HepG2 (cell line): ENCODE measurements around the gene GLS2. TPM values are rescaled to one million over a fixed set of nuclear protein-coding genes. Genes with fewer than 3 reads are reported as not detected.
A peak's percentile ranks its signal among the peaks of the same experiment; 100 is the strongest.

ENCODE experiments used
- CBX1 ChIP-seq: IDR thresholded peaks from one replicate; pipeline ENCODE4 v1.6.1; 2016; ENCODE audit warnings: antibody characterized with exemption, low read depth
- EEA1 ChIP-seq: sonication (generic); formaldehyde crosslinking; IDR thresholded peaks from 2 replicates; pipeline ENCODE4 v1.5.1; 2020; ENCODE audit warnings: mild to moderate bottlenecking, missing genetic modification reagents, borderline replicate concordance
- GPN1 ChIP-seq: sonication (generic); formaldehyde crosslinking; IDR thresholded peaks from 2 replicates; pipeline ENCODE4 v1.5.1; 2020; ENCODE audit warnings: missing genetic modification reagents, borderline replicate concordance
- HNF4G ChIP-seq, 2 experiments: sonication (generic) in 1 of 2; formaldehyde crosslinking in 1 of 2; IDR thresholded peaks; 2 replicates each; pipeline versions ENCODE4 v1.4.0 to v1.6.1; 2011 to 2020; ENCODE audit warnings: borderline replicate concordance in 2 of 2, low read depth in 2 of 2, mild to moderate bottlenecking in 2 of 2, low read length in 1 of 2, missing genetic modification reagents in 1 of 2, moderate library complexity in 1 of 2
- HNRNPUL1 ChIP-seq: fragments of 200-400 bp; formaldehyde crosslinking; IDR thresholded peaks from 2 replicates; pipeline ENCODE4 v1.6.1; 2017; ENCODE audit warnings: low read depth, mild to moderate bottlenecking, low read length, moderate library complexity
- KDM5A ChIP-seq: fragments of 200-600 bp; sonication (generic); IDR thresholded peaks from 2 replicates; pipeline ENCODE4 v1.7.0; 2018; ENCODE audit warnings: antibody characterized with exemption, mild to moderate bottlenecking, low read length, borderline replicate concordance
- NCOA2 ChIP-seq: sonication (generic); formaldehyde crosslinking; IDR thresholded peaks from 2 replicates; pipeline ENCODE4 v1.8.0; 2022; ENCODE audit warnings: inconsistent platforms
- NFATC3 ChIP-seq: sonication (generic); formaldehyde crosslinking; IDR thresholded peaks from 2 replicates; pipeline ENCODE4 v1.5.1; 2020; ENCODE audit warnings: mild to moderate bottlenecking, missing genetic modification reagents
- RORA ChIP-seq: sonication (generic); formaldehyde crosslinking; IDR thresholded peaks from 2 replicates; pipeline ENCODE4 v1.5.0; 2020; ENCODE audit warnings: mild to moderate bottlenecking, missing genetic modification reagents, moderate library complexity
- TBL1XR1 ChIP-seq: fragments of 150-350 bp; IDR thresholded peaks from 2 replicates; pipeline ENCODE4 v1.6.1; 2014; ENCODE audit warnings: borderline replicate concordance, low read length; ENCODE audit not compliant: partially characterized antibody
- ZNF20 ChIP-seq: sonication (generic); formaldehyde crosslinking; IDR thresholded peaks from 2 replicates; pipeline ENCODE4 v1.4.0; 2020; ENCODE audit warnings: mild to moderate bottlenecking, moderate library complexity, missing genetic modification reagents
- ZNF331 ChIP-seq: sonication (generic); formaldehyde crosslinking; IDR thresholded peaks from 2 replicates; pipeline ENCODE4 v1.4.0; 2020; ENCODE audit warnings: missing genetic modification reagents
- polyA plus RNA-seq, 8 experiments: library from polyadenylated mRNA; depleted of rRNA in 3 of 8; stranded (reverse) in 7 of 8; unstranded in 1 of 8; fragments of >200 nt; fragmentation: Illumina TruSeq in 4 of 8; extraction: Trizol in 4 of 8; gene quantifications; 2 replicates each; pipeline versions ENCODE4 v1.2.1 to v1.2.3, GENCODE V29; 2011 to 2016; ENCODE audit warnings: low read depth in 4 of 8, missing spikeins in 1 of 8, mixed read lengths in 1 of 8; ENCODE audit not compliant: insufficient read depth in 1 of 8
- total RNA-seq, 5 experiments: library from RNA; depleted of rRNA; stranded (reverse); fragments of >200 nt; fragmentation: Illumina TruSeq; extraction: Trizol; gene quantifications; 2 replicates each; pipeline ENCODE4 v1.2.3, GENCODE V29; 2016; ENCODE audit warnings: low read depth in 1 of 5
- TF ChIP-seq, protein P1 (sequence below): sonication (generic); formaldehyde crosslinking; IDR thresholded peaks from one replicate; pipeline ENCODE4 v1.5.1; 2020; ENCODE audit warnings: mild to moderate bottlenecking, missing genetic modification reagents; ENCODE audit errors: not compliant biosample characterization
- TF ChIP-seq, protein P2 (sequence below): sonication (generic); formaldehyde crosslinking; IDR thresholded peaks from 2 replicates; pipeline ENCODE4 v1.5.0; 2020; ENCODE audit warnings: mild to moderate bottlenecking, missing genetic modification reagents
- TF ChIP-seq, protein P3 (sequence below): sonication (generic); formaldehyde crosslinking; IDR thresholded peaks from 2 replicates; pipeline ENCODE4 v1.4.0; 2020; ENCODE audit warnings: missing genetic modification reagents

The GLS2 gene
- total and polyA plus RNA-seq, 2 of the 13 experiments (the other 11 are each of a cell fraction or from before 2014, with no cell fraction given) = 8.6 to 12.2 TPM

DNA sequence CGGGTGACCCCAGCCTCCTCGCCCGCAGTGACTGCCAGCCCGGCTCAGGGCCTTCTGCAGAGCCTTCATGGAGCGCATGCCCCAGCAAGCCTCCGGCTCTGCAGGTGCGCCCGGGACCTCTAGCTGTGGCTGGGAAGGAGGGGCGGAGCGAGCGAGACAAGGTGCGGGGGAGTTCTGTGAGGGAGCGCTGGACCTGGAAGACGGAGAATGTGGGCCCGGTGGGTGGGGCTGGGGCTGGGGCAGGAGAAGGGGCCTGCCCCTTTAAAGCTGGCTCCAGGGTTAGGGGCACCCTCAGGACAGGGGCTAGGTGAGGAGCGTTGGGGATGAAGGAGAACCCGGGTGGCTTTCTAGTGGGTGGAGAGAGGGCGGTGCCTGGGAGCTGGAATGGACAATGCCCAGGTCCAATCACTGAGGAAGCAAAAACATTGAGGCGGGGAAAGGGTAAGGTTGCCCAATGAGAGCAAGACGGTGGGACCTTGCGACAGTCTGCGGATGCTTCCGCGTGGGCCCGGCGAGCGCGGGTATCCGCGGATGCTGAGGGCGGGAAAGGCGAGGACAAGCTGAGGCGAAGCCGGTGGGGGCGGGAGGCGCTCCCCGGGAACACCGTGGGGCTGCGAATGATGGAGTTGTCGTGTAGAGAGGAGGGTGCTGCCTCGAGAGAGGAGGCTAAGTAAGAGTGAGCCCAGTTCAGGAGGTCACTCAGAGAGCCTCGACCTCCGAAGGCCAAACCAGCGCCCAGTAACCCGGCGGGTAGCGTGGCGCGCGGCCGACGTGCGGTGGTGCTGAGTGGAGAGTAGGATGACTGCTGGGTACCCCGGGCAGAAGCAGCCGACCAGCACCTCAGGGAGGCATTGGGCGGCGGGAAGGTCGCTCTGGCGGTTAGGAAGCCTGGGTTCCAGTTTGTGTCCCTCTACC lies at the start of gene GLS2 (continued):
- TF ChIP-seq HNRNPUL1 (no peak), TBL1XR1 (no peak), KDM5A (no peak; the same call in 1 of the 2 replicates), EEA1 (CRISPR knock-in tag) (peak; percentile 94; the same call in 1 of the 2 replicates), RORA (CRISPR knock-in tag) (no peak), CBX1 (no peak), GPN1 (0 out of 2 replicates have a peak, but pooled peaks have one; percentile 52), ZNF20 (no peak), ZNF331 (CRISPR knock-in tag) (peak; percentile 69; the same call in 1 of the 2 replicates), HNF4G (IDR thresholded peaks at IDR 0.05; ENCODE audit: borderline replicate concordance, low read depth, low read length) (no peak), HNF4G (CRISPR knock-in tag; IDR thresholded peaks at IDR 0.05; ENCODE audit: borderline replicate concordance, low read depth) (no peak), NFATC3 (CRISPR knock-in tag) (peak; percentile 96), NCOA2 (CRISPR knock-in tag) (peak; percentile 47; the same call in 1 of the 2 replicates)
- TF ChIP-seq, protein P1, sequence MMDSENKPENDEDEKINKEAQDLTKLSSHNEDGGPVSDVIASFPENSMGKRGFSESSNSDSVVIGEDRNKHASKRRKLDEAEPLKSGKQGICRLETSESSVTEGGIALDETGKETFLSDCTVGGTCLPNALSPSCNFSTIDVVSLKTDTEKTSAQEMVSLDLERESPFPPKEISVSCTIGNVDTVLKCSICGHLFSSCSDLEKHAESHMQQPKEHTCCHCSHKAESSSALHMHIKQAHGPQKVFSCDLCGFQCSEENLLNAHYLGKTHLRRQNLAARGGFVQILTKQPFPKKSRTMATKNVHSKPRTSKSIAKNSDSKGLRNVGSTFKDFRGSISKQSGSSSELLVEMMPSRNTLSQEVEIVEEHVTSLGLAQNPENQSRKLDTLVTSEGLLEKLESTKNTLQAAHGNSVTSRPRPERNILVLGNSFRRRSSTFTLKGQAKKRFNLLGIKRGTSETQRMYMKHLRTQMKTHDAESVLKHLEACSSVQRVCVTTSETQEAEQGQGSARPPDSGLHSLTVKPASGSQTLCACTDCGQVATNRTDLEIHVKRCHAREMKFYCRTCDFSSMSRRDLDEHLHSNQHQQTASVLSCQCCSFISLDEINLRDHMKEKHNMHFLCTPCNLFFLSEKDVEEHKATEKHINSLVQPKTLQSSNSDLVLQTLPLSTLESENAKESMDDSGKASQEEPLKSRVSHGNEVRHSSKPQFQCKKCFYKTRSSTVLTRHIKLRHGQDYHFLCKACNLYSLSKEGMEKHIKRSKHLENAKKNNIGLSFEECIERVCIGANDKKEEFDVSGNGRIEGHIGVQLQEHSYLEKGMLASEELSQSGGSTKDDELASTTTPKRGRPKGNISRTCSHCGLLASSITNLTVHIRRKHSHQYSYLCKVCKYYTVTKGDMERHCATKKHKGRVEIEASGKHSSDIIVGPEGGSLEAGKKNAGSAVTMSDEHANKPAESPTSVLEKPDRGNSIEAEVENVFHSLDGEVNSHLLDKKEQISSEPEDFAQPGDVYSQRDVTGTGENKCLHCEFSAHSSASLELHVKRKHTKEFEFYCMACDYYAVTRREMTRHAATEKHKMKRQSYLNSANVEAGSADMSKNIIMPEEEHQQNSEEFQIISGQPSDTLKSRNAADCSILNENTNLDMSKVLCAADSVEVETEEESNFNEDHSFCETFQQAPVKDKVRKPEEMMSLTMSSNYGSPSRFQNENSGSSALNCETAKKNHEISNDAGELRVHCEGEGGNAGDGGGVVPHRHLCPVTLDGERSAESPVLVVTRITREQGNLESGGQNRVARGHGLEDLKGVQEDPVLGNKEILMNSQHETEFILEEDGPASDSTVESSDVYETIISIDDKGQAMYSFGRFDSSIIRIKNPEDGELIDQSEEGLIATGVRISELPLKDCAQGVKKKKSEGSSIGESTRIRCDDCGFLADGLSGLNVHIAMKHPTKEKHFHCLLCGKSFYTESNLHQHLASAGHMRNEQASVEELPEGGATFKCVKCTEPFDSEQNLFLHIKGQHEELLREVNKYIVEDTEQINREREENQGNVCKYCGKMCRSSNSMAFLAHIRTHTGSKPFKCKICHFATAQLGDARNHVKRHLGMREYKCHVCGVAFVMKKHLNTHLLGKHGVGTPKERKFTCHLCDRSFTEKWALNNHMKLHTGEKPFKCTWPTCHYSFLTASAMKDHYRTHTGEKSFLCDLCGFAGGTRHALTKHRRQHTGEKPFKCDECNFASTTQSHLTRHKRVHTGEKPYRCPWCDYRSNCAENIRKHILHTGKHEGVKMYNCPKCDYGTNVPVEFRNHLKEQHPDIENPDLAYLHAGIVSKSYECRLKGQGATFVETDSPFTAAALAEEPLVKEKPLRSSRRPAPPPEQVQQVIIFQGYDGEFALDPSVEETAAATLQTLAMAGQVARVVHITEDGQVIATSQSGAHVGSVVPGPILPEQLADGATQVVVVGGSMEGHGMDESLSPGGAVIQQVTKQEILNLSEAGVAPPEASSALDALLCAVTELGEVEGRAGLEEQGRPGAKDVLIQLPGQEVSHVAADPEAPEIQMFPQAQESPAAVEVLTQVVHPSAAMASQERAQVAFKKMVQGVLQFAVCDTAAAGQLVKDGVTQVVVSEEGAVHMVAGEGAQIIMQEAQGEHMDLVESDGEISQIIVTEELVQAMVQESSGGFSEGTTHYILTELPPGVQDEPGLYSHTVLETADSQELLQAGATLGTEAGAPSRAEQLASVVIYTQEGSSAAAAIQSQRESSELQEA (CRISPR knock-in tag) = no peak
- TF ChIP-seq, protein P2, sequence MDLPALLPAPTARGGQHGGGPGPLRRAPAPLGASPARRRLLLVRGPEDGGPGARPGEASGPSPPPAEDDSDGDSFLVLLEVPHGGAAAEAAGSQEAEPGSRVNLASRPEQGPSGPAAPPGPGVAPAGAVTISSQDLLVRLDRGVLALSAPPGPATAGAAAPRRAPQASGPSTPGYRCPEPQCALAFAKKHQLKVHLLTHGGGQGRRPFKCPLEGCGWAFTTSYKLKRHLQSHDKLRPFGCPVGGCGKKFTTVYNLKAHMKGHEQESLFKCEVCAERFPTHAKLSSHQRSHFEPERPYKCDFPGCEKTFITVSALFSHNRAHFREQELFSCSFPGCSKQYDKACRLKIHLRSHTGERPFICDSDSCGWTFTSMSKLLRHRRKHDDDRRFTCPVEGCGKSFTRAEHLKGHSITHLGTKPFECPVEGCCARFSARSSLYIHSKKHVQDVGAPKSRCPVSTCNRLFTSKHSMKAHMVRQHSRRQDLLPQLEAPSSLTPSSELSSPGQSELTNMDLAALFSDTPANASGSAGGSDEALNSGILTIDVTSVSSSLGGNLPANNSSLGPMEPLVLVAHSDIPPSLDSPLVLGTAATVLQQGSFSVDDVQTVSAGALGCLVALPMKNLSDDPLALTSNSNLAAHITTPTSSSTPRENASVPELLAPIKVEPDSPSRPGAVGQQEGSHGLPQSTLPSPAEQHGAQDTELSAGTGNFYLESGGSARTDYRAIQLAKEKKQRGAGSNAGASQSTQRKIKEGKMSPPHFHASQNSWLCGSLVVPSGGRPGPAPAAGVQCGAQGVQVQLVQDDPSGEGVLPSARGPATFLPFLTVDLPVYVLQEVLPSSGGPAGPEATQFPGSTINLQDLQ (CRISPR knock-in tag) = peak; percentile 74; the same call in 1 of the 2 replicates
- TF ChIP-seq, protein P3, sequence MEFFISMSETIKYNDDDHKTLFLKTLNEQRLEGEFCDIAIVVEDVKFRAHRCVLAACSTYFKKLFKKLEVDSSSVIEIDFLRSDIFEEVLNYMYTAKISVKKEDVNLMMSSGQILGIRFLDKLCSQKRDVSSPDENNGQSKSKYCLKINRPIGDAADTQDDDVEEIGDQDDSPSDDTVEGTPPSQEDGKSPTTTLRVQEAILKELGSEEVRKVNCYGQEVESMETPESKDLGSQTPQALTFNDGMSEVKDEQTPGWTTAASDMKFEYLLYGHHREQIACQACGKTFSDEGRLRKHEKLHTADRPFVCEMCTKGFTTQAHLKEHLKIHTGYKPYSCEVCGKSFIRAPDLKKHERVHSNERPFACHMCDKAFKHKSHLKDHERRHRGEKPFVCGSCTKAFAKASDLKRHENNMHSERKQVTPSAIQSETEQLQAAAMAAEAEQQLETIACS (CRISPR knock-in tag) = peak; percentile 66
